ENCODE results near the gene PRRC2A. TPM values are rescaled to one million over a fixed set of nuclear protein-coding genes. Genes with fewer than 3 reads are reported as not detected.

PRRC2A gene
- polyA plus RNA-seq, 4 donors = 54.6 to 104 (median 74.4) TPM

- no peak overlapping the region for H3K4me3 ChIP-seq (ENCODE audit: low read depth in 1 of 3, low read length in 3 of 3)
- no peaks in the 10 kb centered on the region for H3K9me3 ChIP-seq (ENCODE audit: control insufficient read depth in 2 of 2, insufficient read depth in 1 of 2, low read depth in 1 of 2, low read length in 1 of 2)
- H3K36me3 ChIP-seq (ENCODE audit: control insufficient read depth in 3 of 3, insufficient read depth in 2 of 3, low read depth in 1 of 3, low read length in 3 of 3) = peaks cover 39 to 91% (median 60%) of the 10 kb centered on the region in 3 donors
- WGBS, 3 donors = 69 to 86% (median 70%) methylated on average over 16 to 17 of the region's 17 CpGs
- H3K27me3 ChIP-seq (ENCODE audit: control insufficient read depth in 3 of 3, insufficient read depth in 3 of 3, low read length in 3 of 3) = no peaks in the 10 kb centered on the region
- no peak for DNase-seq
- H3K27ac ChIP-seq (ENCODE audit: low read depth in 1 of 3, low read length in 2 of 3) = no peak overlapping the region
- FAIRE-seq = no peak
- H3K4me1 ChIP-seq (ENCODE audit: control insufficient read depth in 3 of 3, insufficient read depth in 2 of 3, low read depth in 1 of 3, low read length in 2 of 3) = no peaks in the 10 kb centered on the region
Measured at GRCh38 chr6:31643818-31644454, 23.4 kb downstream of the PRRC2A start.

- H3K4me1 ChIP-seq (ENCODE audit: control insufficient read depth in 3 of 3, insufficient read depth in 2 of 3, low read depth in 1 of 3, low read length in 2 of 3) = no peaks in the 10 kb centered on the region
- 95 to 98% (median 96%) methylated on average over 9 of the region's 9 CpGs for WGBS, 3 donors
- H3K9me3 ChIP-seq (ENCODE audit: control insufficient read depth in 2 of 2, insufficient read depth in 1 of 2, low read depth in 1 of 2, low read length in 1 of 2) = no peaks in the 10 kb centered on the region
- no peak overlapping the region for H3K27ac ChIP-seq (ENCODE audit: low read depth in 1 of 3, low read length in 2 of 3)
- peaks cover 37 to 87% (median 56%) of the 10 kb centered on the region in 3 donors for H3K36me3 ChIP-seq (ENCODE audit: control insufficient read depth in 3 of 3, insufficient read depth in 2 of 3, low read depth in 1 of 3, low read length in 3 of 3)
- H3K27me3 ChIP-seq (ENCODE audit: control insufficient read depth in 3 of 3, insufficient read depth in 3 of 3, low read length in 3 of 3) = no peaks in the 10 kb centered on the region
- no peak for FAIRE-seq
- H3K4me3 ChIP-seq (ENCODE audit: low read depth in 1 of 3, low read length in 3 of 3) = no peak overlapping the region
- DNase-seq = no peak
Measured at GRCh38 chr6:31645325-31645724, 24.8 kb downstream of the PRRC2A start.

GRCh38 chr6:31651602-31652191, 31.2 kb downstream of the PRRC2A start:
- peak overlapping the region; percentile 91 to 99 (median 97) for H3K27ac ChIP-seq (ENCODE audit: low read depth in 1 of 3, low read length in 2 of 3)
- WGBS, 3 donors = 1 to 3% (median 2%) methylated on average over 20 to 29 of the region's 29 CpGs
- H3K27me3 ChIP-seq (ENCODE audit: control insufficient read depth in 3 of 3, insufficient read depth in 3 of 3, low read length in 3 of 3) = no peaks in the 10 kb centered on the region
- H3K4me3 ChIP-seq (ENCODE audit: low read depth in 1 of 3, low read length in 3 of 3) = peak overlapping the region; percentile 69 to 90 (median 77)
- no peaks in the 10 kb centered on the region for H3K9me3 ChIP-seq (ENCODE audit: control insufficient read depth in 2 of 2, insufficient read depth in 1 of 2, low read depth in 1 of 2, low read length in 1 of 2)
- H3K4me1 ChIP-seq (ENCODE audit: control insufficient read depth in 3 of 3, insufficient read depth in 2 of 3, low read depth in 1 of 3, low read length in 2 of 3) = peaks cover 5 to 32% (median 10%) of the 10 kb centered on the region in 3 donors
- DNase-seq = peak; percentile 83 to 91
- FAIRE-seq = no peak
- H3K36me3 ChIP-seq (ENCODE audit: control insufficient read depth in 3 of 3, insufficient read depth in 2 of 3, low read depth in 1 of 3, low read length in 3 of 3) = peaks cover 10 to 43% (median 19%) of the 10 kb centered on the region in 3 donors

- no peak for FAIRE-seq
Measured at GRCh38 chr6:31652925-31653724, 32.6 kb downstream of the PRRC2A start.

GRCh38 chr6:31654574-31655348, 34.2 kb downstream of the PRRC2A start:
- DNase-seq (no peak), FAIRE-seq (no peak)
- peak overlapping the region in 2 of 3 donors; percentile 9 to 37 for H3K27ac ChIP-seq (ENCODE audit: low read depth in 1 of 3, low read length in 2 of 3)
- H3K36me3 ChIP-seq (ENCODE audit: control insufficient read depth in 3 of 3, insufficient read depth in 2 of 3, low read depth in 1 of 3, low read length in 3 of 3) = peaks cover 0 to 41% (median 2%) of the 10 kb centered on the region in 3 donors
- no peaks in the 10 kb centered on the region for H3K27me3 ChIP-seq (ENCODE audit: control insufficient read depth in 3 of 3, insufficient read depth in 3 of 3, low read length in 3 of 3)
- H3K4me1 ChIP-seq (ENCODE audit: control insufficient read depth in 3 of 3, insufficient read depth in 2 of 3, low read depth in 1 of 3, low read length in 2 of 3) = peaks cover 8 to 48% (median 21%) of the 10 kb centered on the region in 3 donors
- no peak overlapping the region for H3K4me3 ChIP-seq (ENCODE audit: low read depth in 1 of 3, low read length in 3 of 3)
- 85 to 88% (median 85%) methylated on average over 8 of the region's 8 CpGs for WGBS, 3 donors
- no peaks in the 10 kb centered on the region for H3K9me3 ChIP-seq (ENCODE audit: control insufficient read depth in 2 of 2, insufficient read depth in 1 of 2, low read depth in 1 of 2, low read length in 1 of 2)

More at GRCh38 chr6:31652925-31653724, 32.6 kb downstream of the PRRC2A start:
- Histone ChIP-seq H3K27ac (ENCODE audit: low read depth in 1 of 3, low read length in 2 of 3) (peak overlapping the region; percentile 91 to 99 (median 97)), H3K4me1 (ENCODE audit: control insufficient read depth in 3 of 3, insufficient read depth in 2 of 3, low read depth in 1 of 3, low read length in 2 of 3) (peaks cover 5 to 35% (median 11%) of the 10 kb centered on the region in 3 donors), H3K9me3 (ENCODE audit: control insufficient read depth in 2 of 2, insufficient read depth in 1 of 2, low read depth in 1 of 2, low read length in 1 of 2) (no peaks in the 10 kb centered on the region), H3K36me3 (ENCODE audit: control insufficient read depth in 3 of 3, insufficient read depth in 2 of 3, low read depth in 1 of 3, low read length in 3 of 3) (peaks cover 10 to 43% (median 10%) of the 10 kb centered on the region in 3 donors), H3K27me3 (ENCODE audit: control insufficient read depth in 3 of 3, insufficient read depth in 3 of 3, low read length in 3 of 3) (no peaks in the 10 kb centered on the region), H3K4me3 (ENCODE audit: low read depth in 1 of 3, low read length in 3 of 3) (peak overlapping the region; percentile 63 to 90 (median 77))
- WGBS, 3 donors = 6 to 7% (median 7%) methylated on average over 34 to 37 of the region's 37 CpGs
- DNase-seq = peak in 1 of 2 donors; percentile 91

GRCh38 chr6:31655349-31656237, 35.1 kb downstream of the PRRC2A start, which contains the start of gene APOM:
APOM (plus strand) TSS chr6:31655894; CDS start chr6:31655967, 73 bp downstream.
- WGBS, 3 donors = 26 to 67% (median 47%) methylated on average over 8 of the region's 8 CpGs
- FAIRE-seq = no peak
- H3K9me3 ChIP-seq (ENCODE audit: control insufficient read depth in 2 of 2, insufficient read depth in 1 of 2, low read depth in 1 of 2, low read length in 1 of 2) = no peaks in the 10 kb centered on the region
- peaks cover 0 to 36% (median 2%) of the 10 kb centered on the region in 3 donors for H3K36me3 ChIP-seq (ENCODE audit: control insufficient read depth in 3 of 3, insufficient read depth in 2 of 3, low read depth in 1 of 3, low read length in 3 of 3)
- peak; percentile 50 to 70 for DNase-seq
- peak within 1 kb of the TSS; percentile 9 to 37 (median 27) for H3K27ac ChIP-seq (ENCODE audit: low read depth in 1 of 3, low read length in 2 of 3)
- no peak within 1 kb of the TSS for H3K4me3 ChIP-seq (ENCODE audit: low read depth in 1 of 3, low read length in 3 of 3)
- H3K27me3 ChIP-seq (ENCODE audit: control insufficient read depth in 3 of 3, insufficient read depth in 3 of 3, low read length in 3 of 3) = no peaks in the 10 kb centered on the region
- H3K4me1 ChIP-seq (ENCODE audit: control insufficient read depth in 3 of 3, insufficient read depth in 2 of 3, low read depth in 1 of 3, low read length in 2 of 3) = peaks cover 8 to 48% (median 21%) of the 10 kb centered on the region in 3 donors

- Histone ChIP-seq H3K9me3 (ENCODE audit: control insufficient read depth in 2 of 2, insufficient read depth in 1 of 2, low read depth in 1 of 2, low read length in 1 of 2) (no peaks in the 10 kb centered on the region), H3K27me3 (ENCODE audit: control insufficient read depth in 3 of 3, insufficient read depth in 3 of 3, low read length in 3 of 3) (no peaks in the 10 kb centered on the region), H3K27ac (ENCODE audit: low read depth in 1 of 3, low read length in 2 of 3) (no peak overlapping the region), H3K4me1 (ENCODE audit: control insufficient read depth in 3 of 3, insufficient read depth in 2 of 3, low read depth in 1 of 3, low read length in 2 of 3) (peaks cover 8 to 54% (median 19%) of the 10 kb centered on the region in 3 donors), H3K36me3 (ENCODE audit: control insufficient read depth in 3 of 3, insufficient read depth in 2 of 3, low read depth in 1 of 3, low read length in 3 of 3) (peaks cover 2 to 45% (median 5%) of the 10 kb centered on the region in 3 donors), H3K4me3 (ENCODE audit: low read depth in 1 of 3, low read length in 3 of 3) (no peak overlapping the region)
- DNase-seq = no peak
- FAIRE-seq = no peak
- WGBS, 3 donors = 65 to 82% (median 76%) methylated on average over 6 of the region's 6 CpGs
Measured at GRCh38 chr6:31657406-31658157, 37.1 kb downstream of the PRRC2A start.

Measured in small intestine (tissue), 7 donors.